NCI-H510A treated with DMSO at 0.1 percent for 48 hours (cell line): ENCODE results near the gene JHY.

ENCODE experiments used
- DNase-seq: peaks from one replicate; lab custom pipeline; 2025; lab: John Stamatoyannopoulos, UW

The JHY gene

DNA sequence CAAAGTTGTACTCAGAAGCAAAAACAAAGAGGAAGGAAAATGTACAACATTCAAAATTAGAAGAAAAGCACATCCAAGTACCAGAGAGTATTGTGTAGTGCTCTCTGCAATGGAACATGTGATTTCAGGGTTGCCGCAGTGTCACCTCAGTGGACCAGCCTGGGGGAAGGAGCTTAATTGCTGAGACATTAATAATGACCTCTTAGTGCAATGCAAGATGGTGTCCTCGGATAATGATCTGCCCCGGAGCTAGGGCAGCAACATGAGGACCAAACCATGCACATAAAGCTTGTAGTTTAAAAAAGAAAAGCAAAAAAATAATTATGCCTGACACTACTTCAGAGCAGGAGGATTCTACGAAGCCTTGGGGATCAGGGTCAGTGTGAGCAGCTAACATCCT is 11.3 kb upstream of the JHY start:
- DNase-seq, result no peak

GRCh38 chr11:122872046-122872445 is 10.5 kb upstream of the JHY start:
- no peak for DNase-seq

- DNase-seq, result no peak
Observed at GRCh38 chr11:122874991-122875390, 7.6 kb upstream of the JHY start.

DNA sequence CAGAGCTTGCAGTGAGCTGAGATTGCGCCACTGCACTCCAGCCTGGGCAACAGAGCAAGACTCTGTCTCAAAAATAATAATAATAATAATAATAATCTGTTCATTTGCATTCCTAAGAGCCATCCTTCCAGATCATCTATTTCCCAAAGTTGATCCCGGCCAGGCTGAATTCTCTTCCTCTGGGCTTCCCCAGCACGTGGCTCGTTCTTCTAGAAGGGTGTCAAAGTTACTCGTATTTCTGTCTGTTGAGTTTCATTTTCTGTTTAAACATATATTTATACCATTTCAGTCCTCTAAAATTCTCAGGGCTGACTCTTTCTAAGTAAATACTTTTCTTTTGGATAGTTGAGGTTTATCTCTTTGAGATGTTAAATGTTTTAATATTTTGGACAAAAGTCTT is 4.8 kb upstream of the JHY start:
- DNase-seq, result no peak

- DNase-seq, result no peak
Observed at GRCh38 chr11:122879785-122880184, 2.8 kb upstream of the JHY start.

DNA sequence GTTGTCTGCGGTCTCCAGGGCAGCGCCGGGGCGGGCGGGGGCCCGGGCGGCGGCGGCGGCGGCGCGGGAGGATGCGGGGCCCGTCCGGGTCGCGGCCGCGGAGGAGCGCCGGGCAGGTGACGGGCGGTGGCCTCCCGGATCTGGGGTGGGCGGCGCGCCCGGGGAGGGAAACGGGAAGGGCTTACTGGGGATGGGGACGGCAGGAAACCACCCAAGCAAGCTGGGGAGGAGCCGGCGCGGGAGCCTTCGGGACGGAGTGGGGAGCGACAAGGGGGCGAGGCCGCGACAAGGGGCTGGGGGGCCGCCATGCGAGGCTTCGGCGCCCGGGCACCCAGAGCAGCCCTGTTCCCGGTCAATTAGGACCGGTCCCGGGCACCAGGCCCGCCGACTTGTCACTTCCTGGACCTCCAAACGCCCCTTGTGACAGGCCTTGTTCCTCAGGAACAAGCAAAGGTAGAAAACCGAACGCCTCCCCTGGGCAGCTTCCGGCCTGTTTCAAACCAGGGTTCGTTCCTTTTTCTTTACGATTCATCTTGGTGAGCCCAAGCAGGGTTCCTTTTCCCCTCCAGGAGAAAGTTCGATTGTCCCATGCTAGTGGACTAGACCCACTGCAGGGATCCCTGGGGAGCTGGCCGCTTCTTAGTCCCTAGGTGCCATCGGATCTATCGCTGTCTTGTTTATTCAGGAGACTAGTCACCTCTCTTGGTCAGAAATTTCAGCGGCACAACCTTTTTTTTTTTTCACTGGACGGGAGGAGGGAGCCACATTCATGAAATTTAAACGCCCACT is 492 bp downstream of the JHY start:
- DNase-seq, result no peak

GRCh38 chr11:122883646-122883979 is 1.1 kb downstream of the JHY start:
- no peak for DNase-seq

DNA sequence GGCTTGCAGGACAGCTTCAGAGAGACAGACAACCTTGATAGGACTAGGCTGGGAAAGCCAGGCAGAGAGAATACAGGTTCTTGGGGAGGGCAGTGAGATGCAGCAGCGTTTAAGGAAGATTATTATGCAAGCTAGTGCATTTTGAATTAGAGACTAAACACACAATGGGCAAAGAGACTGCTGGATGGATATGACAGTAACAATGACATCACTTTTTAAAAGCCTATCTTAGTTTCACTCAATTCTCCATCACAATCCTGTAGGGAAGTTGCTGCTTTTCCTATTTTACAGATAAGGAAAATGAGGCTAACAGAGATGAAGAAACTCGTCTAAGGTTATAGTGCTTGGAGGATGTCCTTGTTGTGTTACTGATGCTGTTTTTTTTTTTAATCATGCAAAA is 5.6 kb downstream of the JHY start:
- DNase-seq, result no peak

DNA sequence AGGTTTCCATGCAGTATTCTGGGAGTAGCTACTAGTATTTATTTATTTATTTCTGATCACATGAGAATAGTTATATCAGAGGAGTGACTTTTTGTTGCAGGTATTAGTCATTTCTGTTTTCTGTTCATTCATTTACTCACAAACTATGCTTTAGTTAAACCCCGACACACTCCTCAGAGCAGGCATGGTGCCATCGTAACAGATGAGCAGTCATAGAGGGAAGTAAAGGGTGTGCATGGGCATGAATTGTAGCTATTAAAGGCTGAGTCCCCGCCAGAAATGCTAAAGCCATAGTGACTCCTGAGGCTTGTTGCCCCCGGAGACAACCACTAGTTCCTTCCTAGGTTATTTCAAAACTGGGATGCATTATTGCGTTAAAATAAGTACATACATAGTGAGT is 10.6 kb downstream of the JHY start:
- DNase-seq, result no peak

- no peak for DNase-seq
Observed at GRCh38 chr11:122895563-122895962, 13.0 kb downstream of the JHY start.

GRCh38 chr11:122897606-122898210 is 15.1 kb downstream of the JHY start:
- no peak for DNase-seq

DNA sequence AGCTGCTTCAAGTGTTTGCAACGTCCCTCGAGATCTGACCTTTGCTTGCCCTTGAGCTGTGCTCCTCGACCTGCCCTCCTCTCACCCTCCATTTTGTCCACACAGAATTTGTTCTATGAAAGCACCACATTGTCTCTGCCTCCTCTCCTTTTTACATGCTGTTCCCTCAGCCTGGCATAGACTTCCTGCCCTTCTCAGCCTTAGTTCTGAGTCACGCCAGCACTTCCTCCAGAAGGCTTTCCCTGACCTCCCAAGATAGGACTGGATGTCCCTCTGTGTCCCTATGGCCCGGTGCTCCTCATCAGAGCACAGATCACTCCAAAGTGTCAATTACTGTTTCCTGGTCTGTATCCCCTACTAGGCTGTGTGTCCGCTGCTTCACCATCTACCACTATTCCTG is 16.2 kb downstream of the JHY start:
- DNase-seq, result no peak

- no peak for DNase-seq
Observed at GRCh38 chr11:122900587-122901202, 18.1 kb downstream of the JHY start.

DNA sequence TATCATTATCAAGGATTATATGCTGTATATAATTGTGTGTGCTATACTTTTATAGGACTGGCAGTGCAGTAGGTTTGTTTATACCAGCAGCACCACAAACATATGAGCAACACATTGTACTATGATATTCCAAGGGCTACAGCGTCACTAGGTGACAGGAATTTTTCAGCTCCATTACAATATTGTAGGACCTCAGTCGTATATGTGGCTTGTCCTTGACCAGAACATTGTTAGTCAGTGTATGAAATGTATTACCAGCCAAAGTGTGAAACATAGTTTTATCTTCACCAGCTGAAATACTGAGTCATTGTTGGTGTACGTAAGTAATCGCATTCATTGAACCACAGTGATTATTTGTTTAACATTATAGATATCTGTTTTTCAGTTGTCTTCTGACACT is 20.4 kb downstream of the JHY start:
- DNase-seq, result no peak

GRCh38 chr11:122910775-122911174 is 28.2 kb downstream of the JHY start:
- no peak for DNase-seq

GRCh38 chr11:122917311-122917710 is 34.8 kb downstream of the JHY start:
- no peak for DNase-seq

DNA sequence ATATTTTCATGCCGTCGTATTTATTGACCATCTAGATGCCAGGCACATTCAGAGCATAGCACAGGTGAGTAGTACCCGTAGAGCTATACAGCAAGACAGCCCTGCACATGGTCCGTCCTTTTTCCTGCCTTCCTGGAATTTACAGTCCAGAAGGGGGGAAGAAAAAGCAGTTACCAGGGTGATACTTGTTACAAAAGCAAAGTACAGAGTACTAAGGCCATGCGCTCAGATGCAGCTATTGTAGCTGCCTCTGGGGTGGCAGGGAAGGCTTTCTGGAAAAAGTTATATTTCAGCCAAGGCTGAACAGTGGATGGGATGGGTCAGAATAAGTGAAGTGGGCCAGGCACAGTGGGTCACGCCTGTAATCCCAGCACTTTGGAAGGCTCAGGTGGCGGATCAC is 36.2 kb downstream of the JHY start:
- no peak for DNase-seq

- no peak for DNase-seq
Observed at GRCh38 chr11:122920579-122920978, 38.0 kb downstream of the JHY start.

DNA sequence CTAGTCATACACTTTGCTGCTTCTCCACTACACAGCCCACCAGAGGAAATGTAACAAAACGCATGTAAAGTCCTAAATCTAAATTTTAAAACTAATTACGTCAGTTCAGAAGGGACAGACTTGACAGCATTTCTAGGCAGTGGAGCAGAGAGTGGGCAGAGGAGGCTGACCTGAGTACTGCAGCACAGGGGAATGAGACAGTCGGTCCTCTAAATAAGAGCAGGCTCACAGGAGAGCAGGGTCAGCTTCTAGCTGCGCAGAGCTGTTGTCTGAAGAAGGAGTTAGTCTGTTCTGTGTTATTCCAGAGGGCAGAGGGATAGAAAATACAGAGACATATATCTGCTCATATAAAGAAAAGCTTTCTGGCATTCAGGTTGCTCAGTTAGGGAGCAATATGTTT is 40.3 kb downstream of the JHY start:
- DNase-seq, result no peak

DNA sequence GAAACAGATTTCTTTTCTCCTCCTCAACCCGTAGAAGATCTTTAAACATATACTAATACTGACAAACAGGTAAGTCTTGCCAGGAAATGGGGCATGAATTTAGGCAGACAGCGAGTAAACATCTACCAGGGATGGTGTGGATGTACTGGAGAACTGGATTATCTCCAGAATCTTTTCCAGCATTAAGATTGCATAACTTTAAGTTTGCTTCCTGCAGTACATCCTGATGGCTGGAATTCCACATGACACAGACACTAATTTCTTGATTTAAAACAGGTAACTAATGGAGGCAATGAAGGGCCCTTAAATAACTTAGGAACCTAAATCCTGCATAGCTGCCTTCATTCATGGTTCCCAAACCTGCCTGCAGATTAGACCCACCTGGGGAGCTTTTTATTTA is 40.7 kb downstream of the JHY start:
- DNase-seq, result no peak

GRCh38 chr11:122931510-122931909 is 49.0 kb downstream of the JHY start:
- no peak for DNase-seq

- no peak for DNase-seq
Observed at GRCh38 chr11:122933416-122933815, 50.9 kb downstream of the JHY start.

GRCh38 chr11:122937983-122938382 is 55.4 kb downstream of the JHY start:
- DNase-seq, result no peak

DNA sequence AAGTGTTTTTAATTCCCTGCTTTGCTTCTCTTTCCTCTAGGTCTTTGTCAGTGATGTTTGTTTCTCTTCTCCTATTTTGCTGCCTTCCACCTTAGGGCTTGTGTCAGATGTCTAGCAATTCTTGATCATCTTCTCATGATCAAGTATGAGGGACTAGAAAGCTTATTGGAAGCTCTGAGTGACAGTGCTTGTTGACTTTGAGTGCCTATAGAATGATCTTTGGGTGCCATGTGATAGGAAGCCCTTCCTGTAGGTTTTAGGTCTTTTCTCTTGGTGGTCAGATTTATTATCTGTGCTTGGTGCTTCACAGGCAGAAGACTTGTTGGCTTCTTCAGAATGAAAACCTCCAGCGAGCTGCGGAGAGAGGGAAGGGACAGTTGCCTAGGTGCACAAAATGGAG is 56.0 kb downstream of the JHY start:
- no peak for DNase-seq
